ENCODE data around the gene RHOH. TPM values are rescaled to one million over a fixed set of nuclear protein-coding genes. Genes with fewer than 3 reads are reported as not detected.
A peak's percentile ranks its signal among the peaks of the same experiment; 100 is the strongest.

RHOH gene
- polyA plus RNA-seq, 1 donor (not counting 4 experiments of a cell fraction or from before 2014, with no cell fraction given) = 0.04 TPM

DNA sequence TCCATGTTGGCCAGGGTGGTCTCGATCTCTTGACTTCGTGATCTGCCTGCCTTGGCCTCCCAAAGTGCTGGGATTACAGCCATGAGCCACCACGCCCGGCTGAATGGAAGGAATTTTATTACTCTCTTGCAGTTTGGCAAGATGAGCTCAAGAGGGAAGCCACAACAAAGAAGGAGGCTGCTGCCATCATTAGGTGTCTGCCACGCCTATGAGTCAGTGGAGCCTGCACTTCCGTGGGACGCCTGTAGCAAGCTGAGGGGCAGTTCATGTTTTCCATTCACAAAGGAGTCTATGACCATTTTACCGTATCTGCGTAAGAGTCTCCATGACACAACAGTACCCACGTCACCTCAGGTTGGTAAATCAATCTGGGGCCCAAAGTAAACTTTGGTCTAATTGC is 87.1 kb downstream of the RHOH start:
- Histone ChIP-seq H4K20me1 (ENCODE audit: control insufficient read depth, extremely low read depth, insufficient read depth, low read length) (no peaks in the 10 kb centered on the region), H3K36me3 (ENCODE audit: control insufficient read depth in 2 of 2, extremely low read depth in 1 of 2, insufficient read depth in 2 of 2, low read length in 2 of 2) (no peaks in the 10 kb centered on the region), H2AFZ (ENCODE audit: control insufficient read depth, low read length) (peak overlapping the region; percentile 20), H3K9me3 (ENCODE audit: control insufficient read depth, low read depth, low read length) (no peaks in the 10 kb centered on the region), H3K27ac (ENCODE audit: control insufficient read depth, insufficient read depth, low read length) (no peak overlapping the region), H3K79me2 (ENCODE audit: control insufficient read depth, insufficient read depth, low read length) (no peaks in the 10 kb centered on the region), H3K9me1 (ENCODE audit: control insufficient read depth, extremely low read depth, insufficient read depth, low read length) (peaks cover 2% of the 10 kb centered on the region), H3K4me3 (ENCODE audit: control insufficient read depth in 2 of 3, extremely low read depth in 1 of 3, insufficient read depth in 2 of 3, low read depth in 1 of 3, low read length in 3 of 3) (no peak overlapping the region), H3K27me3 (ENCODE audit: control insufficient read depth, extremely low read depth, insufficient read depth, low read length) (no peaks in the 10 kb centered on the region), H3K4me1 (ENCODE audit: control insufficient read depth, extremely low read depth, insufficient read depth, low read length) (peaks cover 14% of the 10 kb centered on the region), H3K4me2 (ENCODE audit: control insufficient read depth, extremely low read depth, insufficient read depth, low read depth, low read length) (no peak overlapping the region), H3K9ac (ENCODE audit: control insufficient read depth, extremely low read depth, insufficient read depth, low read length) (no peak overlapping the region)
- DNase-seq (ENCODE audit: low read depth, low spot score) (peak; percentile 45), FAIRE-seq (no peak)
- TF ChIP-seq, protein P1, sequence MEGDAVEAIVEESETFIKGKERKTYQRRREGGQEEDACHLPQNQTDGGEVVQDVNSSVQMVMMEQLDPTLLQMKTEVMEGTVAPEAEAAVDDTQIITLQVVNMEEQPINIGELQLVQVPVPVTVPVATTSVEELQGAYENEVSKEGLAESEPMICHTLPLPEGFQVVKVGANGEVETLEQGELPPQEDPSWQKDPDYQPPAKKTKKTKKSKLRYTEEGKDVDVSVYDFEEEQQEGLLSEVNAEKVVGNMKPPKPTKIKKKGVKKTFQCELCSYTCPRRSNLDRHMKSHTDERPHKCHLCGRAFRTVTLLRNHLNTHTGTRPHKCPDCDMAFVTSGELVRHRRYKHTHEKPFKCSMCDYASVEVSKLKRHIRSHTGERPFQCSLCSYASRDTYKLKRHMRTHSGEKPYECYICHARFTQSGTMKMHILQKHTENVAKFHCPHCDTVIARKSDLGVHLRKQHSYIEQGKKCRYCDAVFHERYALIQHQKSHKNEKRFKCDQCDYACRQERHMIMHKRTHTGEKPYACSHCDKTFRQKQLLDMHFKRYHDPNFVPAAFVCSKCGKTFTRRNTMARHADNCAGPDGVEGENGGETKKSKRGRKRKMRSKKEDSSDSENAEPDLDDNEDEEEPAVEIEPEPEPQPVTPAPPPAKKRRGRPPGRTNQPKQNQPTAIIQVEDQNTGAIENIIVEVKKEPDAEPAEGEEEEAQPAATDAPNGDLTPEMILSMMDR (optimal IDR thresholded peaks at IDR 0.05 in 1 of 3, IDR thresholded peaks at IDR 0.05 in 1 of 3, conservative IDR thresholded peaks at IDR 0.05 in 1 of 3; ENCODE audit: extremely low read depth in 1 of 3, insufficient read depth in 2 of 3, low read length in 3 of 3) = peak; percentile 38 to 42 (median 40)
- TF ChIP-seq EZH2 (IDR thresholded peaks at IDR 0.05; ENCODE audit: low read length) = no peak
- dilution Hi-C loops (cut with MboI; ENCODE audit: extremely low pct_ligation_motif_present, low sequenced_read_pairs) = no loop called here

DNA sequence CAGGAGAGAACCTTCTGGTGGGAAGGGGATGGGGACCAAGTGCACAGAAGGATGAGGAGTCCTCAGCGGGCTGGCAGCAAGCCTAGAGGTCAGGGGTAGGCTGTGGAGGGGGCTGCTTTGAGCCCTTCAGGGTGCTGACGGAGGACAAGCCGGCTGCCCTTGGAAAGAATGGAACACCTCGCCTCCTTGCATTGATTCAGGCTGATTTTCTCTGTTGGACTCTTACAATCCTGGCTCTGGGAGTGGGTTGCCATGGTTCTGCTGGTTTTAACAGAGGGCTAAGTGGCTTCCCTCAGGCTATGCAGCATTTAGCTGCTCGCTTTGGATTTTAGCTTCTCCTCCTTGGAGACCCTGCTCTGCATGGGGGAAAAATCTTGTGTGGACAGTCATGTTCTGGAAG is 88.9 kb downstream of the RHOH start:
- no peaks in the 10 kb centered on the region for H3K36me3 ChIP-seq (ENCODE audit: control insufficient read depth in 2 of 2, extremely low read depth in 1 of 2, insufficient read depth in 2 of 2, low read length in 2 of 2)
- H3K9ac ChIP-seq (ENCODE audit: control insufficient read depth, extremely low read depth, insufficient read depth, low read length) = no peak overlapping the region
- no peak overlapping the region for H3K27ac ChIP-seq (ENCODE audit: control insufficient read depth, insufficient read depth, low read length)
- TF ChIP-seq, protein P1 (optimal IDR thresholded peaks at IDR 0.05 in 1 of 3, IDR thresholded peaks at IDR 0.05 in 1 of 3, conservative IDR thresholded peaks at IDR 0.05 in 1 of 3; ENCODE audit: extremely low read depth in 1 of 3, insufficient read depth in 2 of 3, low read length in 3 of 3) = no peak
- TF ChIP-seq EZH2 (IDR thresholded peaks at IDR 0.05; ENCODE audit: low read length) = no peak
- no peaks in the 10 kb centered on the region for H4K20me1 ChIP-seq (ENCODE audit: control insufficient read depth, extremely low read depth, insufficient read depth, low read length)
- no peak overlapping the region for H3K4me3 ChIP-seq (ENCODE audit: control insufficient read depth in 2 of 3, extremely low read depth in 1 of 3, insufficient read depth in 2 of 3, low read depth in 1 of 3, low read length in 3 of 3)
- no peak overlapping the region for H3K4me2 ChIP-seq (ENCODE audit: control insufficient read depth, extremely low read depth, insufficient read depth, low read depth, low read length)
- DNase-seq (ENCODE audit: low read depth, low spot score) (no peak), FAIRE-seq (no peak)
- H3K9me3 ChIP-seq (ENCODE audit: control insufficient read depth, low read depth, low read length) = no peaks in the 10 kb centered on the region
- H3K4me1 ChIP-seq (ENCODE audit: control insufficient read depth, extremely low read depth, insufficient read depth, low read length) = peaks cover 29% of the 10 kb centered on the region
- no peak overlapping the region for H2AFZ ChIP-seq (ENCODE audit: control insufficient read depth, low read length)
- dilution Hi-C loops (cut with MboI; ENCODE audit: extremely low pct_ligation_motif_present, low sequenced_read_pairs) = no loop called here
- no peaks in the 10 kb centered on the region for H3K79me2 ChIP-seq (ENCODE audit: control insufficient read depth, insufficient read depth, low read length)
- H3K27me3 ChIP-seq (ENCODE audit: control insufficient read depth, extremely low read depth, insufficient read depth, low read length) = no peaks in the 10 kb centered on the region
- H3K9me1 ChIP-seq (ENCODE audit: control insufficient read depth, extremely low read depth, insufficient read depth, low read length) = peaks cover 2% of the 10 kb centered on the region

Measured in keratinocyte (primary cell).